Activated naive CD4-positive, alpha-beta T cell treated with anti-CD3 and anti-CD28 coated beads for 36 hours (primary cell): ENCODE results near the gene CADM1. TPM values are rescaled to one million over a fixed set of nuclear protein-coding genes. Genes with fewer than 3 reads are reported as not detected.

ENCODE experiments used
- CTCF ChIA-PET: fragments of 350-600 bp; sonication (Branson Sonifier 250); formaldehyde crosslinking; loops from one replicate; lab custom pipeline; 2021; ENCODE audit warnings: antibody characterized with exemption; lab: Charles Lee
- DNase-seq: peaks from one replicate; pipeline ENCODE4 v3.0.0-alpha.2; 2020
- H3K27ac Mint-ChIP-seq: one replicate; pipeline ENCODE4 v1.8.0; 2021; ENCODE audit warnings: mild to moderate bottlenecking, mixed read lengths
- H3K27me3 Mint-ChIP-seq: one replicate; pipeline ENCODE4 v1.8.0; 2021; ENCODE audit warnings: low read depth, mixed read lengths
- H3K36me3 Mint-ChIP-seq: one replicate; pipeline ENCODE4 v1.8.0; 2021; ENCODE audit warnings: low read depth, mixed read lengths
- H3K4me1 Mint-ChIP-seq: one replicate; pipeline ENCODE4 v1.8.0; 2021; ENCODE audit warnings: low read depth, mixed read lengths
- H3K4me3 Mint-ChIP-seq: one replicate; pipeline ENCODE4 v1.8.0; 2021; ENCODE audit warnings: mild to moderate bottlenecking, moderate library complexity, mixed read lengths
- H3K9me3 Mint-ChIP-seq: one replicate; pipeline ENCODE4 v1.8.0; 2021; ENCODE audit warnings: mixed read lengths
- intact Hi-C: fragments of 100-400 bp; cut with micrococcal nuclease; formaldehyde crosslinking; loops from one replicate; pipeline ENCODE4 v1.15.1; 2023
- total RNA-seq, 2 experiments: library from RNA; stranded (reverse); gene quantifications; one replicate each; pipeline ENCODE4 v1.2.3, GENCODE V29; 2021

Gene CADM1
- total RNA-seq, 2 experiments from 2014 or later = 0.24 TPM; not detected in 1

- H3K27me3 Mint-ChIP-seq = peaks cover 2% of the 10 kb centered on the region
- no peaks in the 10 kb centered on the region for H3K36me3 Mint-ChIP-seq
- no peaks in the 10 kb centered on the region for H3K9me3 Mint-ChIP-seq
- intact Hi-C loops = no loop called here
- no peak overlapping the region for H3K4me3 Mint-ChIP-seq
- H3K4me1 Mint-ChIP-seq = no peaks in the 10 kb centered on the region
- DNase-seq = no peak
- no peak overlapping the region for H3K27ac Mint-ChIP-seq
- CTCF ChIA-PET = no interaction called here
Observed at GRCh38 chr11:115421992-115422689, 82.1 kb downstream of the CADM1 start.

GRCh38 chr11:115421352-115421991 lies 82.7 kb downstream of the CADM1 start:
- Mint-ChIP-seq H3K9me3 (no peaks in the 10 kb centered on the region), H3K36me3 (no peaks in the 10 kb centered on the region), H3K4me3 (no peak overlapping the region), H3K27me3 (no peaks in the 10 kb centered on the region), H3K4me1 (no peaks in the 10 kb centered on the region), H3K27ac (no peak overlapping the region)
- DNase-seq = no peak
- intact Hi-C loops = no loop called here
- CTCF ChIA-PET = no interaction called here

GRCh38 chr11:115420505-115420904 lies 83.7 kb downstream of the CADM1 start:
- intact Hi-C loops = no loop called here
- no peaks in the 10 kb centered on the region for H3K9me3 Mint-ChIP-seq
- no peaks in the 10 kb centered on the region for H3K4me1 Mint-ChIP-seq
- DNase-seq = no peak
- H3K27ac Mint-ChIP-seq = no peak overlapping the region
- H3K27me3 Mint-ChIP-seq = no peaks in the 10 kb centered on the region
- CTCF ChIA-PET = interaction anchor here (1.0 kb wide), 1 partner anchor 15 kb away, joined by 4 read pairs; no protein-coding TSS in a partner anchor
- H3K36me3 Mint-ChIP-seq = no peaks in the 10 kb centered on the region
- no peak overlapping the region for H3K4me3 Mint-ChIP-seq

- Mint-ChIP-seq H3K4me1 (no peaks in the 10 kb centered on the region), H3K27me3 (peaks cover 2% of the 10 kb centered on the region), H3K27ac (no peak overlapping the region), H3K9me3 (no peaks in the 10 kb centered on the region), H3K4me3 (no peak overlapping the region), H3K36me3 (no peaks in the 10 kb centered on the region)
- no peak for DNase-seq
- intact Hi-C loops = no loop called here
- CTCF ChIA-PET = no interaction called here
Observed at GRCh38 chr11:115418626-115419025, 85.6 kb downstream of the CADM1 start.

GRCh38 chr11:115418081-115418480 lies 86.1 kb downstream of the CADM1 start:
- intact Hi-C loops = no loop called here
- H3K4me3 Mint-ChIP-seq = no peak overlapping the region

GRCh38 chr11:115411120-115411519 lies 93.1 kb downstream of the CADM1 start:
- H3K27me3 Mint-ChIP-seq = peaks cover 4% of the 10 kb centered on the region
- H3K9me3 Mint-ChIP-seq = no peaks in the 10 kb centered on the region
- intact Hi-C loops = no loop called here
- H3K27ac Mint-ChIP-seq = no peak overlapping the region
- no peak for DNase-seq
- no peak overlapping the region for H3K4me3 Mint-ChIP-seq
- CTCF ChIA-PET = no interaction called here
- H3K4me1 Mint-ChIP-seq = no peaks in the 10 kb centered on the region
- no peaks in the 10 kb centered on the region for H3K36me3 Mint-ChIP-seq

More at GRCh38 chr11:115418081-115418480, 86.1 kb downstream of the CADM1 start:
- CTCF ChIA-PET = no interaction called here
- Mint-ChIP-seq H3K9me3 (no peaks in the 10 kb centered on the region), H3K4me1 (no peaks in the 10 kb centered on the region), H3K36me3 (no peaks in the 10 kb centered on the region), H3K27me3 (peaks cover 4% of the 10 kb centered on the region), H3K27ac (no peak overlapping the region)
- no peak for DNase-seq

GRCh38 chr11:115409691-115410220 lies 94.5 kb downstream of the CADM1 start:
- CTCF ChIA-PET = no interaction called here
- Mint-ChIP-seq H3K27me3 (peaks cover 1% of the 10 kb centered on the region), H3K4me3 (no peak overlapping the region), H3K27ac (no peak overlapping the region), H3K9me3 (no peaks in the 10 kb centered on the region), H3K4me1 (no peaks in the 10 kb centered on the region), H3K36me3 (no peaks in the 10 kb centered on the region)
- intact Hi-C loops = no loop called here
- no peak for DNase-seq

GRCh38 chr11:115409116-115409670 lies 95.0 kb downstream of the CADM1 start:
- Mint-ChIP-seq H3K36me3 (no peaks in the 10 kb centered on the region), H3K9me3 (no peaks in the 10 kb centered on the region), H3K4me1 (no peaks in the 10 kb centered on the region), H3K27ac (no peak overlapping the region), H3K4me3 (no peak overlapping the region), H3K27me3 (peaks cover 1% of the 10 kb centered on the region)
- no peak for DNase-seq
- CTCF ChIA-PET = no interaction called here
- intact Hi-C loops = no loop called here

GRCh38 chr11:115408036-115408921 lies 95.9 kb downstream of the CADM1 start:
- intact Hi-C loops = no loop called here
- no peak for DNase-seq
- H3K27ac Mint-ChIP-seq = no peak overlapping the region
- H3K9me3 Mint-ChIP-seq = no peaks in the 10 kb centered on the region
- CTCF ChIA-PET = no interaction called here
- H3K4me1 Mint-ChIP-seq = no peaks in the 10 kb centered on the region
- peaks cover under 1% of the 10 kb centered on the region for H3K27me3 Mint-ChIP-seq
- H3K4me3 Mint-ChIP-seq = no peak overlapping the region
- H3K36me3 Mint-ChIP-seq = no peaks in the 10 kb centered on the region

GRCh38 chr11:115407496-115407895 lies 96.7 kb downstream of the CADM1 start:
- no peak for DNase-seq
- intact Hi-C loops = no loop called here
- Mint-ChIP-seq H3K4me1 (no peaks in the 10 kb centered on the region), H3K27ac (no peak overlapping the region), H3K4me3 (no peak overlapping the region), H3K27me3 (no peaks in the 10 kb centered on the region), H3K36me3 (no peaks in the 10 kb centered on the region), H3K9me3 (no peaks in the 10 kb centered on the region)
- CTCF ChIA-PET = no interaction called here

- no peaks in the 10 kb centered on the region for H3K9me3 Mint-ChIP-seq
- intact Hi-C loops = no loop called here
- H3K27me3 Mint-ChIP-seq = no peaks in the 10 kb centered on the region
- H3K27ac Mint-ChIP-seq = no peak overlapping the region
- H3K4me1 Mint-ChIP-seq = no peaks in the 10 kb centered on the region
- no peak for DNase-seq
- CTCF ChIA-PET = no interaction called here
- no peak overlapping the region for H3K4me3 Mint-ChIP-seq
- no peaks in the 10 kb centered on the region for H3K36me3 Mint-ChIP-seq
Observed at GRCh38 chr11:115406404-115406803, 97.8 kb downstream of the CADM1 start.
